HCT116 (cell line): ENCODE data around the gene NALCN. TPM values are rescaled to one million over a fixed set of nuclear protein-coding genes. Genes with fewer than 3 reads are reported as not detected.

Experiments
- ATAC-seq: fragments of 200-7000 bp; cut with Tn5 transposase; 2 replicates; pipeline ENCODE4 v1.9.1; 2020; ENCODE audit warnings: mild to moderate bottlenecking, moderate library complexity
- BruUV-seq: library from RNA; stranded (reverse); fragments of 400-500 nt; replicated peaks from 2 replicates; lab custom pipeline; 2021; lab: Mats Ljungman, UMichigan
- CTCF ChIA-PET: fragments of 300-600 bp; sonication (Branson Sonifier 250); formaldehyde crosslinking; loops from one replicate; lab custom pipeline; 2021; ENCODE audit warnings: antibody characterized with exemption; lab: Charles Lee
- POLR2A ChIA-PET: fragments of 300-600, 350-600 bp; sonication (Branson Sonifier 250); formaldehyde crosslinking; loops from one replicate; lab custom pipeline; 2021; ENCODE audit warnings: antibody characterized with exemption; lab: Charles Lee
- RAD21 ChIA-PET, 2 experiments: fragments of 300-600 bp; sonication (Branson Sonifier 250); formaldehyde crosslinking; loops; one replicate each; lab custom pipeline; 2023; ENCODE audit warnings: low total read pairs in 2 of 2; ENCODE audit not compliant: uncharacterized antibody in 2 of 2, unreplicated experiment in 2 of 2, low non-redundant PET in 1 of 2; lab: Charles Lee
- DNase-seq: peaks from one replicate; pipeline ENCODE4 v3.0.0-alpha.2; 2010; ENCODE audit warnings: low read depth, low spot score
- H2AFZ ChIP-seq: fragments of 200-600 bp; shearing (Covaris generic), sonication (generic); 2 replicates; pipeline ENCODE4 v1.6.1; 2017; ENCODE audit warnings: low read depth, mixed run types, mixed read lengths, antibody characterized with exemption, low read length; ENCODE audit not compliant: poor library complexity, severe bottlenecking
- H3K27ac ChIP-seq: 2 replicates; pipeline ENCODE4 v1.5.1; 2012; ENCODE audit warnings: low read depth, low read length
- H3K27me3 ChIP-seq: fragments of 200-600 bp; sonication (generic); 2 replicates; pipeline ENCODE4 v1.6.1; 2016; ENCODE audit warnings: mixed run types, low read length, mixed read lengths; ENCODE audit not compliant: insufficient read depth
- H3K36me3 ChIP-seq, 2 experiments: fragments of 200-500 bp in 1 of 2; fragments of 200-600 bp in 1 of 2; sonication (Bioruptor generic) in 1 of 2; sonication (generic) in 1 of 2; 2 replicates each; pipeline versions ENCODE4 v1.5.1 to v1.6.1; 2014 to 2016; ENCODE audit warnings: low read length in 2 of 2, inconsistent platforms in 1 of 2, mixed read lengths in 1 of 2, mixed run types in 1 of 2; ENCODE audit not compliant: insufficient read depth in 2 of 2, control insufficient read depth in 1 of 2
- H3K4me1 ChIP-seq, 2 experiments: fragments of 200-600 bp in 1 of 2; sonication (generic) in 1 of 2; 2 replicates each; pipeline versions ENCODE4 v1.5.1 to v1.6.1; 2012 to 2017; ENCODE audit warnings: low read length in 2 of 2, inconsistent platforms in 1 of 2, mild to moderate bottlenecking in 1 of 2, mixed read lengths in 1 of 2, mixed run types in 1 of 2, moderate library complexity in 1 of 2; ENCODE audit not compliant: insufficient read depth in 2 of 2, control insufficient read depth in 1 of 2
- H3K4me2 ChIP-seq: fragments of 200-600 bp; sonication (generic); 2 replicates; pipeline ENCODE4 v1.6.1; 2017; ENCODE audit warnings: mixed run types, low read length, mixed read lengths
- H3K4me3 ChIP-seq, 2 experiments: fragments of 200-600 bp in 1 of 2; sonication (generic) in 1 of 2; replicated peaks in 1 of 2; 2 replicates each; pipeline ENCODE4 v1.5.1; 2011 to 2016; ENCODE audit warnings: low read length in 2 of 2, control low read depth in 1 of 2, low read depth in 1 of 2, mild to moderate bottlenecking in 1 of 2, mixed read lengths in 1 of 2, mixed run types in 1 of 2
- H3K79me2 ChIP-seq: fragments of 200-600 bp; sonication (generic); 2 replicates; pipeline ENCODE4 v1.6.1; 2017; ENCODE audit warnings: mild to moderate bottlenecking, mixed run types, low read length, moderate library complexity, mixed read lengths; ENCODE audit not compliant: insufficient read depth
- H3K9ac ChIP-seq: fragments of 200-600 bp; sonication (generic); 2 replicates; pipeline ENCODE4 v1.6.1; 2016; ENCODE audit warnings: low read length, mixed read lengths
- H3K9me2 ChIP-seq: fragments of 200-600 bp; sonication (generic), shearing (Covaris generic); 2 replicates; pipeline ENCODE4 v1.6.1; 2017; ENCODE audit warnings: mixed run types, mild to moderate bottlenecking, moderate library complexity; ENCODE audit not compliant: insufficient read depth
- H3K9me3 ChIP-seq, 2 experiments: fragments of 200-500 bp in 1 of 2; fragments of 200-600 bp in 1 of 2; sonication (Bioruptor generic) in 1 of 2; sonication (generic) in 1 of 2; 2 replicates each; pipeline ENCODE4 v1.6.1; 2014 to 2017; ENCODE audit warnings: low read length in 2 of 2, mixed read lengths in 2 of 2, inconsistent platforms in 1 of 2, low read depth in 1 of 2, mild to moderate bottlenecking in 1 of 2, mixed run types in 1 of 2, moderate library complexity in 1 of 2; ENCODE audit not compliant: control insufficient read depth in 1 of 2, insufficient read depth in 1 of 2
- H4K20me1 ChIP-seq: fragments of 200-600 bp; sonication (generic), shearing (Covaris generic); 2 replicates; pipeline ENCODE4 v1.6.1; 2017; ENCODE audit warnings: mixed run types, mild to moderate bottlenecking, moderate library complexity; ENCODE audit not compliant: insufficient read depth
- CEBPB ChIP-seq: IDR thresholded peaks from 2 replicates; pipeline ENCODE4 v1.6.1; 2012; ENCODE audit warnings: low read depth
- CTCF ChIP-seq, 3 experiments: fragments of 200-600 bp in 1 of 3; sonication (generic) in 1 of 3; IDR thresholded peaks in 2 of 3; conservative IDR thresholded peaks in 1 of 3; 2 replicates each; pipeline ENCODE4 v1.5.1; 2012 to 2017; ENCODE audit warnings: low read depth in 2 of 3, low read length in 2 of 3, antibody characterized with exemption in 1 of 3, borderline replicate concordance in 1 of 3, control low read depth in 1 of 3, mild to moderate bottlenecking in 1 of 3, mixed read lengths in 1 of 3, mixed run types in 1 of 3, moderate library complexity in 1 of 3; ENCODE audit not compliant: insufficient read depth in 1 of 3
- EZH2phosphoT487 ChIP-seq: fragments of 200-600 bp; IDR thresholded peaks from 2 replicates; pipeline ENCODE4 v1.6.1; 2018; ENCODE audit warnings: antibody characterized with exemption, borderline replicate concordance
- FOSL1 ChIP-seq: IDR thresholded peaks from 2 replicates; pipeline ENCODE4 v1.6.1; 2012; ENCODE audit warnings: low read depth
- POLR2A ChIP-seq: IDR thresholded peaks from 2 replicates; pipeline ENCODE4 v1.7.0; 2011; ENCODE audit warnings: borderline replicate concordance; ENCODE audit not compliant: insufficient read depth, insufficient read length; ENCODE audit errors: extremely low read depth
- SP1 ChIP-seq: IDR thresholded peaks from 2 replicates; pipeline ENCODE4 v1.6.1; 2012; ENCODE audit warnings: low read depth
- TCF7L2 ChIP-seq: IDR thresholded peaks from 2 replicates; pipeline ENCODE4 v1.7.0; 2011; ENCODE audit warnings: borderline replicate concordance, inconsistent platforms; ENCODE audit not compliant: insufficient read depth, insufficient read length; ENCODE audit errors: extremely low read depth
- ZFX ChIP-seq: fragments of 450-650 bp; IDR thresholded peaks from 2 replicates; pipeline ENCODE4 v1.6.1; 2017
- ZNF274 ChIP-seq: fragments of 200-500 bp; sonication (Bioruptor generic); IDR thresholded peaks from 2 replicates; pipeline ENCODE4 v1.6.1; 2014; ENCODE audit warnings: mild to moderate bottlenecking, low read depth, low read length, inconsistent platforms
- intact Hi-C: fragments of 100-400 bp; cut with micrococcal nuclease; formaldehyde crosslinking; loops from 2 replicates; pipeline ENCODE4 v1.10.0; 2022
- total RNA-seq: library from RNA; stranded (reverse); gene quantifications from one replicate; pipeline ENCODE4 v1.2.1, GENCODE V29; 2021; ENCODE audit not compliant: unreplicated experiment
- TF ChIP-seq, protein P1 (sequence below): IDR thresholded peaks from 2 replicates; pipeline ENCODE4 v1.6.1; 2012

Gene NALCN
- total RNA-seq, 1 experiment from 2014 or later = not detected

DNA sequence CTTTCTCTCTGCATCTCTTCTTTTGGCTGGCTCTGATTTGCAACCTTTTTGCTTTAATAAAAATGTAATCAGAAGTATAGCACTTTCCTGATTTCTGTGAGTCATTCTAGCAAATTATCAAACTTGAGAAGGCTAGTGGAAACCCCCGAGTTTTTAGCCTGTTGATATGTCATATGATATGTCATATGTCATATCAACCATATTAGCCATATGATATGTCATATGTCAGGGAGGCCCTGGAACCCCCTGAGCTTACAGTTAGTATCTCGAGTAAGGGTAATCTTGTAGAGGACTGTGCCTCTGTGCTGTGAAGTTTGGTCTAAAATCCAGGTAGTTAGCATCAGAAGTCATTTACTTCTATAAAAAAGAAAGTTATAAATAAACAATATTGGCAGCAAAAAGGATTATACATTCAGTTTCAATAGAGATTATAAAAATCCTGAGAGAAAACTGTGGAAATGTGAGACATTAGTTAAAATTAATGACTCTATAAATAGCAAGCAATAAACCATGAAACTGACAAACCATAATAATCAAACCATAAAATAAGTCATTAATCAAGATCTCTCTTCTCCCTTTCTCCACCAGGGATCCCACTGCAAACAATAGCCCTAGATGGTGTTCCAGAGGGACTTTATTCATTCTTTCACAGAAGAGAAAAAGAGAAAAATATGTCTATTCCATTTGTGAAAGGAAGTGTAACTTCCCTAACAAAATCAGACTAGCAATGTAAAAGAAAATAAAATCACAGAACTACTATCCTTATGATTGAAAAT lies 167.4 kb downstream of the NALCN start:
- ChIA-PET RAD21 (no interaction called here), CTCF (no interaction called here), POLR2A (no interaction called here)
- peaks cover 0 to 4% of the 10 kb centered on the region in 2 experiments; a peak in 1 of 4 replicates for H3K9me3 ChIP-seq
- no peak overlapping the region for H3K4me3 ChIP-seq
- no peak overlapping the region for H3K27ac ChIP-seq
- H3K9ac ChIP-seq = no peak overlapping the region
- no peaks in the 10 kb centered on the region for H3K4me1 ChIP-seq
- no peak overlapping the region for H3K4me2 ChIP-seq
- H3K9me2 ChIP-seq = no peaks in the 10 kb centered on the region
- ATAC-seq (no peak), DNase-seq (no peak)
- H3K79me2 ChIP-seq = no peaks in the 10 kb centered on the region
- no peaks in the 10 kb centered on the region for H3K36me3 ChIP-seq
- no peak overlapping the region for H2AFZ ChIP-seq
- H3K27me3 ChIP-seq = no peaks in the 10 kb centered on the region
- no TSS peak for BruUV-seq
- H4K20me1 ChIP-seq = no peaks in the 10 kb centered on the region
- intact Hi-C loops = no loop called here
- TF ChIP-seq POLR2A (no peak), FOSL1 (no peak)

GRCh38 chr13:101242720-101243119 lies 173.6 kb downstream of the NALCN start:
- Histone ChIP-seq H3K9me3 (no peaks in the 10 kb centered on the region; a peak in 1 of 4 replicates), H3K9me2 (no peaks in the 10 kb centered on the region), H3K27ac (no peak overlapping the region), H3K4me2 (no peak overlapping the region), H3K27me3 (no peaks in the 10 kb centered on the region), H3K4me3 (no peak overlapping the region), H4K20me1 (no peaks in the 10 kb centered on the region; the same call in 1 of the 2 replicates), H3K79me2 (no peaks in the 10 kb centered on the region), H3K36me3 (no peaks in the 10 kb centered on the region), H3K4me1 (no peaks in the 10 kb centered on the region), H3K9ac (no peak overlapping the region), H2AFZ (no peak overlapping the region)
- intact Hi-C loops = no loop called here
- POLR2A ChIA-PET = no interaction called here
- DNase-seq = no peak
- CTCF ChIA-PET = no interaction called here
- BruUV-seq = no TSS peak
- no peak for ATAC-seq
- RAD21 ChIA-PET = no interaction called here
- TF ChIP-seq CEBPB = peak; percentile 34; the same call in 1 of the 2 replicates
- no peak for TF ChIP-seq CTCF (IDR thresholded peaks at IDR 0.05 in 2 of 3, conservative IDR thresholded peaks at IDR 0.05 in 1 of 3; ENCODE audit: borderline replicate concordance in 1 of 3, insufficient read depth in 1 of 3, low read depth in 2 of 3, low read length in 2 of 3)
- TF ChIP-seq, protein P1, sequence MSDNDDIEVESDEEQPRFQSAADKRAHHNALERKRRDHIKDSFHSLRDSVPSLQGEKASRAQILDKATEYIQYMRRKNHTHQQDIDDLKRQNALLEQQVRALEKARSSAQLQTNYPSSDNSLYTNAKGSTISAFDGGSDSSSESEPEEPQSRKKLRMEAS = no peak
- no peak for TF ChIP-seq ZNF274
- no peak for TF ChIP-seq FOSL1
- TF ChIP-seq ZFX = no peak
- no peak for TF ChIP-seq EZH2phosphoT487
- no peak for TF ChIP-seq SP1
- no peak for TF ChIP-seq TCF7L2
